Stimulated activated naive B cell treated with anti-CD40 and anti-IgM and Interleukin-4, amounts not matched to agents 10 μg/mL and 1 μg/mL and 100 μg/mL, for 72 hours (primary cell): ENCODE data around the gene RASSF10.

Experiments used
- ATAC-seq, 2 donors: fragments of 150-1000 bp; cut with Tn5 transposase; replicated peaks; 2 replicates each; pipeline ENCODE4 v1.10.0; 2021; ENCODE audit warnings: moderate library complexity in 1 of 2
- DNase-seq: peaks from one replicate; pipeline ENCODE4 v3.0.0; 2021
- H3K27ac Mint-ChIP-seq: one replicate; pipeline ENCODE4 v1.8.0; 2022; ENCODE audit warnings: mild to moderate bottlenecking, mixed read lengths
- H3K27me3 Mint-ChIP-seq, 2 donors: one replicate each; pipeline ENCODE4 v1.8.0; 2022; ENCODE audit warnings: mixed read lengths in 2 of 2
- H3K36me3 Mint-ChIP-seq, 2 donors: one replicate each; pipeline ENCODE4 v1.8.0; 2022; ENCODE audit warnings: mixed read lengths in 2 of 2, mild to moderate bottlenecking in 1 of 2
- H3K4me1 Mint-ChIP-seq, 2 donors: one replicate each; pipeline ENCODE4 v1.8.0; 2022; ENCODE audit warnings: mixed read lengths in 2 of 2, mild to moderate bottlenecking in 1 of 2
- H3K4me3 Mint-ChIP-seq, 2 donors: one replicate each; pipeline ENCODE4 v1.8.0; 2022; ENCODE audit warnings: mild to moderate bottlenecking in 2 of 2, mixed read lengths in 2 of 2, moderate library complexity in 1 of 2
- H3K9me3 Mint-ChIP-seq, 2 donors: one replicate each; pipeline ENCODE4 v1.8.0; 2022; ENCODE audit warnings: mixed read lengths in 2 of 2, mild to moderate bottlenecking in 1 of 2

The RASSF10 gene

GRCh38 chr11:13008625-13009475 lies at the start of gene RASSF10:
Gene RASSF10 (plus strand): TSS chr11:13009316. CDS start chr11:13009577, 261 bp downstream.
- Mint-ChIP-seq H3K4me3 (peak within 1 kb of the TSS; percentile 50 to 58), H3K27me3 (peaks cover 70 to 76% of the 10 kb centered on the region in 2 donors), H3K4me1 (peaks cover 3 to 13% of the 10 kb centered on the region in 2 donors), H3K36me3 (no peaks in the 10 kb centered on the region), H3K27ac (peak within 1 kb of the TSS; percentile 79), H3K9me3 (no peaks in the 10 kb centered on the region)
- ATAC-seq: peak in 1 of 2 donors; percentile 45
- DNase-seq: peak; percentile 9

- no peak overlapping the region for H3K4me3 Mint-ChIP-seq
- H3K36me3 Mint-ChIP-seq: no peaks in the 10 kb centered on the region
- ATAC-seq (no peak), DNase-seq (no peak)
- H3K9me3 Mint-ChIP-seq: no peaks in the 10 kb centered on the region
- H3K27me3 Mint-ChIP-seq: peaks cover 15 to 20% of the 10 kb centered on the region in 2 donors
- H3K27ac Mint-ChIP-seq: no peak overlapping the region
- peaks cover 2 to 6% of the 10 kb centered on the region in 2 donors for H3K4me1 Mint-ChIP-seq
Observed at GRCh38 chr11:12961615-12962014, 47.5 kb upstream of the RASSF10 start.

- peaks cover 2 to 6% of the 10 kb centered on the region in 2 donors for H3K4me1 Mint-ChIP-seq
- no peak for DNase-seq
- H3K27ac Mint-ChIP-seq: no peak overlapping the region
- H3K4me3 Mint-ChIP-seq: no peak overlapping the region
- no peaks in the 10 kb centered on the region for H3K9me3 Mint-ChIP-seq
- H3K27me3 Mint-ChIP-seq: peaks cover 15 to 20% of the 10 kb centered on the region in 2 donors
- ATAC-seq: no peak
- no peaks in the 10 kb centered on the region for H3K36me3 Mint-ChIP-seq
Observed at GRCh38 chr11:12962306-12962705, 46.8 kb upstream of the RASSF10 start.

GRCh38 chr11:12963051-12963450 lies 46.1 kb upstream of the RASSF10 start:
- Mint-ChIP-seq H3K4me1 (peaks cover 2 to 6% of the 10 kb centered on the region in 2 donors), H3K36me3 (no peaks in the 10 kb centered on the region), H3K4me3 (no peak overlapping the region), H3K27me3 (peaks cover 15 to 20% of the 10 kb centered on the region in 2 donors), H3K27ac (no peak overlapping the region), H3K9me3 (no peaks in the 10 kb centered on the region)
- no peak for DNase-seq
- ATAC-seq: no peak

GRCh38 chr11:12963792-12964536 lies 45.2 kb upstream of the RASSF10 start:
- Mint-ChIP-seq H3K27me3 (peaks cover 15 to 20% of the 10 kb centered on the region in 2 donors), H3K4me3 (no peak overlapping the region), H3K36me3 (no peaks in the 10 kb centered on the region), H3K4me1 (peaks cover 2 to 6% of the 10 kb centered on the region in 2 donors), H3K9me3 (no peaks in the 10 kb centered on the region), H3K27ac (no peak overlapping the region)
- peak; percentile 90 to 95 for ATAC-seq
- peak; percentile 40 for DNase-seq

GRCh38 chr11:12964650-12965049 lies 44.5 kb upstream of the RASSF10 start:
- Mint-ChIP-seq H3K27me3 (peaks cover 15 to 20% of the 10 kb centered on the region in 2 donors), H3K4me1 (peaks cover 2 to 6% of the 10 kb centered on the region in 2 donors), H3K27ac (no peak overlapping the region), H3K4me3 (no peak overlapping the region), H3K9me3 (no peaks in the 10 kb centered on the region), H3K36me3 (no peaks in the 10 kb centered on the region)
- ATAC-seq (no peak), DNase-seq (no peak)

- DNase-seq (no peak), ATAC-seq (no peak)
- H3K27me3 Mint-ChIP-seq: peaks cover 15 to 20% of the 10 kb centered on the region in 2 donors
- H3K36me3 Mint-ChIP-seq: no peaks in the 10 kb centered on the region
- H3K27ac Mint-ChIP-seq: no peak overlapping the region
- H3K4me1 Mint-ChIP-seq: peaks cover 2 to 6% of the 10 kb centered on the region in 2 donors
- no peak overlapping the region for H3K4me3 Mint-ChIP-seq
- no peaks in the 10 kb centered on the region for H3K9me3 Mint-ChIP-seq
Observed at GRCh38 chr11:12966002-12966401, 43.1 kb upstream of the RASSF10 start.

- Mint-ChIP-seq H3K4me1 (peaks cover 0 to 2% of the 10 kb centered on the region in 2 donors), H3K9me3 (no peaks in the 10 kb centered on the region), H3K4me3 (no peak overlapping the region), H3K36me3 (no peaks in the 10 kb centered on the region), H3K27ac (no peak overlapping the region), H3K27me3 (peaks cover 0 to 6% of the 10 kb centered on the region in 2 donors)
- DNase-seq (no peak), ATAC-seq (no peak)
Observed at GRCh38 chr11:12968101-12968500, 41.0 kb upstream of the RASSF10 start.

GRCh38 chr11:12968826-12969225 lies 40.3 kb upstream of the RASSF10 start:
- Mint-ChIP-seq H3K4me1 (peaks cover 0 to 2% of the 10 kb centered on the region in 2 donors), H3K27ac (no peak overlapping the region), H3K27me3 (peaks cover 0 to 4% of the 10 kb centered on the region in 2 donors), H3K4me3 (no peak overlapping the region), H3K36me3 (no peaks in the 10 kb centered on the region), H3K9me3 (no peaks in the 10 kb centered on the region)
- DNase-seq (no peak), ATAC-seq (no peak)

- DNase-seq (no peak), ATAC-seq (no peak)
- no peak overlapping the region for H3K4me3 Mint-ChIP-seq
- no peaks in the 10 kb centered on the region for H3K9me3 Mint-ChIP-seq
- no peaks in the 10 kb centered on the region for H3K36me3 Mint-ChIP-seq
- no peaks in the 10 kb centered on the region for H3K27me3 Mint-ChIP-seq
- H3K27ac Mint-ChIP-seq: no peak overlapping the region
- no peaks in the 10 kb centered on the region for H3K4me1 Mint-ChIP-seq
Observed at GRCh38 chr11:12971955-12972354, 37.2 kb upstream of the RASSF10 start.

GRCh38 chr11:12973528-12974181 lies 35.5 kb upstream of the RASSF10 start:
- DNase-seq (no peak), ATAC-seq (no peak)
- no peaks in the 10 kb centered on the region for H3K9me3 Mint-ChIP-seq
- H3K36me3 Mint-ChIP-seq: no peaks in the 10 kb centered on the region
- H3K4me3 Mint-ChIP-seq: no peak overlapping the region
- no peaks in the 10 kb centered on the region for H3K4me1 Mint-ChIP-seq
- H3K27ac Mint-ChIP-seq: no peak overlapping the region
- H3K27me3 Mint-ChIP-seq: no peaks in the 10 kb centered on the region

- no peak for ATAC-seq
- H3K4me3 Mint-ChIP-seq: no peak overlapping the region
- H3K27me3 Mint-ChIP-seq: no peaks in the 10 kb centered on the region
- H3K27ac Mint-ChIP-seq: no peak overlapping the region
- DNase-seq: no peak
- H3K4me1 Mint-ChIP-seq: no peaks in the 10 kb centered on the region
- no peaks in the 10 kb centered on the region for H3K36me3 Mint-ChIP-seq
- H3K9me3 Mint-ChIP-seq: no peaks in the 10 kb centered on the region
Observed at GRCh38 chr11:12975195-12975594, 33.9 kb upstream of the RASSF10 start.

- Mint-ChIP-seq H3K9me3 (no peaks in the 10 kb centered on the region), H3K27me3 (peaks cover 0 to 10% of the 10 kb centered on the region in 2 donors), H3K27ac (no peak overlapping the region), H3K4me1 (no peaks in the 10 kb centered on the region), H3K4me3 (no peak overlapping the region), H3K36me3 (no peaks in the 10 kb centered on the region)
- no peak for ATAC-seq
- no peak for DNase-seq
Observed at GRCh38 chr11:12979928-12980689, 29.0 kb upstream of the RASSF10 start.
